Measurements from ENCODE around the gene DHDDS.
"Not testable (repeated sequence)": the region's sequence is repeated elsewhere in the genome, so short reads cannot be mapped to it uniquely, and the experiment has no call there.

DHDDS gene, protein sequence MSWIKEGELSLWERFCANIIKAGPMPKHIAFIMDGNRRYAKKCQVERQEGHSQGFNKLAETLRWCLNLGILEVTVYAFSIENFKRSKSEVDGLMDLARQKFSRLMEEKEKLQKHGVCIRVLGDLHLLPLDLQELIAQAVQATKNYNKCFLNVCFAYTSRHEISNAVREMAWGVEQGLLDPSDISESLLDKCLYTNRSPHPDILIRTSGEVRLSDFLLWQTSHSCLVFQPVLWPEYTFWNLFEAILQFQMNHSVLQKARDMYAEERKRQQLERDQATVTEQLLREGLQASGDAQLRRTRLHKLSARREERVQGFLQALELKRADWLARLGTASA

DNA sequence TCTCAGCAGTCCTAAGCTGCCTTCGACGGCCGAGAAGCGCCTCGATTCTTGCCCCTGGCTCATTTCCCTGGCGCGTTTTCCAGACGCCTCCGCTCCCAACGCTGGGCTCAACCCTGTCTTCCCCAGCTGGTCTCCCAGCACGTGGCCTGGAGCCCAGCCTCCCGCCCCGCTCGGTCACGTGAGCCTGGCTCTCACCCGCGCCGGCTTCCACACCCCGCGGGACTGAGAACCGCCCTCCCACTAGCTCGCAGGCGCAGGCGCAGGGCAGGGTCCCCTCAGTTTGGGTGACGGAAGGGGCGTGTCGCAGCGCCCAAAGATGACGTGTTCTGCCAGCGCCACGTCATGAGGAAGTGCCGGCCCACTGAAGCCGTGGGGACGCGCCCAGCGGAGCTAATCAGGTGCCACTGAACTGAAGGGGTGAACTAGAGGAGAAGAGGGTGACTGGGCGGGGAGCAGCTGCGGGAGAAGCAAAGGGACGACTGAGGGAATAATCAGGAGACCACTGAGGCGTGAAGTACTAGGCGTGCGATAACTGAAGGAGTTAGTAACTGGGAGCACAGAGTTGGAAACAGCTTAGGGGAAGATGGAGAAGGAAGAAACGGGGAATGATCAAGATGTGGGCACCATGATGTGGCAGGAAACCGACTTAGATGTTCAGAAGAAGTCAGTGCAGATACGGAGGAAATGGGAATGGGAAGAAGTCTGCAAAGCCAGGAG, at the start of gene DHDDS:
TSS of gene DHDDS (plus strand) at position 343 of the 717 bp plus-strand sequence. CDS start 625 bp downstream, outside the sequence.
- DNase-seq, result peak; percentile 95

DNA sequence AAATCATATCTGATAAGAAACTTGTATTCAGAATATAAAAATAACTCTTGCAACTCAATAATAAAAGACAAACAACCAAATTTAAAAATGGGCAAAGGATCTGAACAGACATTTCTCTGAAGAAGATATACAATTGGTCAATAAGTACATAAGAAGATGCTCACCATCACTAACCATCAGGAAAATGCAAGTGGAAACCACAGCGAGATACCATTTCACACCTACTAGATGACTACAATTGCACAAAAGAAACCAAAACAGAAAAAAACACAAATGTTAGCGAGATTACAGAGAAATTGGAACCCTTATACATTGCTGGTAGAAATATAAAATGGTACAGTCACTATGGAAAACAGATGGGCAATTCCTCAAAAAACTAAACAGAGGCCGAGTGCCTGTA, 48.0 kb upstream of the DHDDS start:
- DNase-seq, result no peak

DNA sequence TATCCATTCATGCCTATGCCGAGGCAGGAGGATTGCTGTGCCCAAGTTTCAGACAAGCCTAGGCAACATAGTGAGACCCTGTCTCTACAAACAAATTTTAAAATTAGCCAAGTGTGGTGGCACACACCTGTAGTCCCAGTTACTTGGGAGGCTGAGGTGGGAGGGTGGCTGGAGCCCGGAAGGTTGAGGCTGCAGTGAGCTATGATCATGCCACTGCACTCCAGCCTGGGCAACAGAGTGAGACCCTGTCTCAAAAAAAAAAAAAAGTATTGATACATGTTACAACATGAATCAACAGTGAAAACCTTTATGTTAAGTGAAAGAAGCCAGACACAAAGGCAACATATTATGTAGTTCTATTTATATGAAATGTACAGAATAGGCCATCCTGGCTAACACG, 47.1 kb upstream of the DHDDS start:
- DNase-seq, result not testable (repeated sequence)

DNA sequence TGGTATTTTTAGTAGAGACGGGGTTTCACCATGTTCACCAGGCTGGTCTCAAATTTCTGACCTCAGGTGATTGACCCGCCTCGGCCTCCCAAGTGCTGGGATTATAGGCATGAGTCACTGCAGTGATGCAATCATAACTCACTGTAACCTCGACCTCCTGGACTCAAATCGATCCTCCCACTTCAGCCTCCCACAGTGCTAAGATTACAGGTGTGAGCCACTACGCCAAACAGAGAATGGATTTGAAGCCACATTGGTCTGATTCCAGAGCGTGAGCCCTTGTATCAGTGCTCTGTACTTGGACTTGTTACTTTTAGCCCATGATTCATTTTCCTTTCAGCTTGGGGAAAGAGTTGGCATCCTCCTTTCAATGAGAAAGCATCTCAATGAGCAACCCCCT, 44.7 kb upstream of the DHDDS start:
- DNase-seq, result no peak

DNA sequence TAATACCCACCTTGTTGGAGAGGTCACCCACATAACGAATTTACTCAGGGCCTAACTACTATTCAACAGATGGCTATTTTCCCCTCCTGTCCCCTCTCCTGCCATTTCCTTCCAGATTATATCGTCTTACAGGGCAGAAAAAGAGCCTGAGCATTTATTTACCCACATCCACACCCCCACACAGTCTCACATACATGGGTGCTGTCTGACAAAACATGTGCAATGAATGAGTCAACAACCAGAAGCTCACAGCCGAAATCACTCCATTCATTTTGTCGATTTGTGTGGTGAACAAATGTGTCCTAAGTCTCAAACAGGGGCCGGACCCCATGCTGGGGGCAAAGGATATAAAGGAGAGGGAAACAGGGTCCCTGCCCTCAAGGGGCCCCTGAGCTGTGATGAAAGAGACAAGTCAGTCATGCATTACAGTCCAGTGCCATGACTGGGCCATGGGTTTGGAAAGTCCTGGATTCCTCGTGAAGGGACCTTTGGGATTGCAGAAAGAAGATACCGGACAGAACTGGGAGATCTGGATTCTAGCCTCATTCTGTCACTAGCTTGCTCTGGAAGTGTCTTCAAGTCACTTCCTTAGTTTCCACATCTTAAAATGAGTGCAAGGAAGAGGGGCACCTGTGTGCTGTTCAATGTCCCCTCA, 43.2 kb upstream of the DHDDS start:
- DNase-seq, result no peak

DNA sequence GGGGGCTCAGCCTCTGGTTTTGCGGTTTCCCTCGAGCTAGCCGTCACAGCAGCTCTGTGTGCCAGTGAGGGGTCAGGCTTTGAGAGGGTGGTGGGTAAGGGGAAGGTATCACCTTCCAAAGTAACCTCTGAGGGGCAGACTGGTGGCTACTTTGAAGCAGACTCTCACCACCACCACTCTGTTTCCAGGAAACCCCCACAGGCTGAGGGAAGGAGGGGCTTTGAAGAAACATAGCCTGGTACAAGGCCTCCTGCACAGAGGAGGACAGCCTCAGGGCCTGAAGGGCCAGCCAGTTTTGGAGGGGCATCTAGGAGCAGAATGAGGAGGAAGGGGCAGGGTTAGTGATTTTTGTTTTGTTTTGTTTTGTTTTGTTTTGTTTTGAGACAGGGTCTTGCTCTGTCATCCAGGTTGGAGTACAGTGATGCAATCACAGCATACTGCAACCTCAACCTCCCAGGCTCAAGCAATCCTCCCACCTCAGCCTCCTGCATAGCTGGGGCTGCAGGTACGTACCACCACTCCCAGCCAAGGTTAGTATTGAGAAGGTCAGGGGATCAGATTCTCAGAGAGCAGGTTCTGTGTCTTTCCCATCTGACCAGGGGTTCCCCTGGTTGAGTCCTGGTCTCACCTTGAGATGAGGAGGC, 42.4 kb upstream of the DHDDS start:
- DNase-seq, result no peak

DNA sequence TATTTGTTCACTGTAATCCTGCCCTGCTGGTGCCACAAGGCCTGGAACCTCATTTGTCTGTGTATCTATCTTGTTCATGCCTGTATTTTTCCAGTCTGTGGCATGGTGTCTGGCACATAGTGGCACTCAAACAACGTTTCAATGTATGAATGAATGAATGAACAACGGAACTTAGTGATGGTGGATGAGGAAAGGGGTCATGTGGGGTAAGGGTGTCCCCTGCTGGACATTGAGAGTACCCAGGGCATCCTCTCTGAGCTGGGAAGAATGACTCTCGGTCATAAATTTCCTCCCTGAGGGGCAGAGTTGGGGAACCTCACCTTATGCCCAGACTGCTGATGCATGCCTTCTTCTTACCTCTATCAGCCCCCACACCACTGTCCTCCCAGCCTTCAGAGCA, 40.7 kb upstream of the DHDDS start:
- peak; percentile 38 to 56 for DNase-seq

DNA sequence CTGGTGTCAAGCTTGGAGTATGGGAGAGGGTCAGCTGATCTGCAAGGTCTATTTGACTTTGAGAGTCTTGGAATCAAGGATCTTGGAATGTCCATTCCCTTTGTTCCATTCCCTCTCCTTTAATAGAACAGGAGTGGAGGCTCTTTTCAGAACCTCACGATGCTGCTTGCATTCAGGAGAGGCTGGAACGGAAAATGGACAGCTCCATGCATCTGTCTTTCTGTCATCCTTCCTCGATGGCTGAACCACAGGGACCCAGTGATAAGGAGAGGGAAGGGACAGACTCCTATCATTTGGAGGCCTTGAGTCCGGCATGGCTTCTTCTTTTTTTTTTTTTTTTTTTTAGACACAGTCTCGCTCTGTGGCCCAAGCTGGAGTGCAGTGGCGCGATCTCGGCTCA, 36.4 kb upstream of the DHDDS start:
- DNase-seq, result no peak

DNA sequence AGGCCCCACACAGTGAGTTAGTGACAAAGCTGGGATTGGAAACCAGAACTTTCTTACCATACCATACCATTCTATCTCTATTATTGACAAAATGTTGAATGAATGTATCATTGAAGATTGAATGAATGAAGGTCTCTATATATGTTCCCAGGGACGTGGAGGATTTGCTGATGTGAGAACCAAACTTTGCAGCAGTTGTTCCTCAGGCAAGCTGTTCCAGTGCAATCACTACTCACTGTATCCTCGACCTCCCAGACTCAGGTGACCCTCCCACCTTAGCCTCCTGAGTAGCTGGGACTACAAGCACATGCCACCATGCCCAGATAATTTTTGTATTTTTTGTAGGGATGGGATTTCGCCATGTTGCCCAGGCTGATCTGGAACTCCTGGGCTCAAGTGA, 33.1 kb upstream of the DHDDS start:
- DNase-seq, result no peak

DNA sequence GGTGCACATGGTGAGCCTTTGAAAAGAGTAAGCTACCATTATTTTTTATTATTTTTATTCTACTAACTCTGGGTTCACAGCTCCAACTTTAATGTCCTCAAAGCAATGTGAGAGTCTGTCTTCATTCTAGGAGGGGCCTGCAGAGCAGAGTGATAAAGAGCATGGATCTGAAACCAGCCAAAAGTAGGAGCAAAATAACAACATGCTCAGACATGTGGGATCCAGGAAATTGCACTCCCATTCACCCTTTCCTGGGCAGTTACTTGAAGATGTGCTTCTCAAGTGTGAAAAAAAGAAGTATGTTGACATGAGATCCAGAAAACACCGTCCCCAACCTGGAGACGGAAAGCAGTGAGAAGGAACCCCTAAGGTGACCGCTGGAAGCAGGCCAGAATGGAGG, 30.2 kb upstream of the DHDDS start:
- no peak for DNase-seq

DNA sequence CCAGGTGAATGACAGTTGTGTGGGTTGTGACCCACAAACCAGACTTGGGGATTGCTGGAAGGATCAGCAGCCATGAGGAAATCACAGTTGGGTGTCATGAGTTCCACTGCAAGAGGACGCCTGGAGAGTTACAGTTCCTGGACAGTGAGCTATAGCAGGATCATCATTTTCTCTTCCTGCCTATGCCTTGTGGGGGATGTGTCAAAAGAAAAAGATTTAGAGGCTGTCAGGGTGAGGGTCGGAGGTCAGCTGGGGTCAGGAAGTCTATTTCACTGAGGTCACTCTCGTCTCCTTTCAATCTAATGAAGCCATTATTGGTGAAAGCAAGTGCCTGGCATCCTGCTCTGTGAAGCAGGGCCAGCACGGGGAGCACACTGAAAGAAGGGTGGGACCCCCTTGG, 28.5 kb upstream of the DHDDS start:
- no peak for DNase-seq

DNA sequence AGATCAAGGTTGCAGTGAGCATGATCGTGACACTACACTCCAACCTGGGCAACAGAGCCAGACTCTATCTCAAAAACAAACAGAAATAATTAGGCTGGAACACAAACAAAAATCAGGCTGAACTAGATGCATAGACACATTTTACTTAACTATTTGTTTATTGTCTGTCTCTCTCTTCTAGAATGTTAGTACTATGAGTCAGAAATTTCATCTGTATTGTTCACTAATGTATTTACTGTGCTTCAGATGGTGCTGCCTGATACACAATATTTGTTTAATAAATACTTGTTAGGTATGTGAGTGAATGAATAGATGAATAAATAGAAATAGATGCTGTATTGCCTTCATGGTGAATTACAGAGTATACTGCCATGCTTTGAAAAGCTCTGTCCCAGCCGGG, 27.5 kb upstream of the DHDDS start:
- DNase-seq, result no peak

DNA sequence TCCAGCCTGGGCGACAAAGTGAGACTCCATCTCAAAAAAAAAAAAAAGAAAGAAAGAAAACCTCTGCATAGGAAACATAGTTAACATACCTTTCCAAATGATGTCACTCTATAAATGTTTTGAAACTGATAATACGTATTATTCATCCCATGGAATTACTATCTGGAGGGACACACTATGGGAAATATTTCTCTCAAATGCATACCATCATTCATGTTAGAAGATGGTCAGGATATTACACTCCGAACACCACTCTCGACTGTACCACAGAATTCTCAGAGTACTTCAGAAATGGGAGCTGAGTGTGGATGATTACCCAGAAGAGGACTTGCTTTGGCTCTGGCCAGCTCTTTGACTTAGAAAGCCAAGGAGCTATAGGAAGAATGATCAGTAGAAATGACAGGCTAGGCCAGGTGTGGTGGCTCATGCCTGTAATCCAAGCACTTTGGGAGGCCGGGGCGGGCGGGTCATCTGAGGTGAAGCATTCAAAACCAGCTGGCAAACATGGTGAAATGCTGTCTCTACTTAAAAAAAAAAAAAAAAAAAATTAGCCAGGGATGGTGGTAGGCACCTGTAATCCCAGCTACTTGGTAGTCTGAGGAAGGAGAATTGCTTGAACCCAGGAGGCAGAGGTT, 26.7 kb upstream of the DHDDS start:
- no peak for DNase-seq

DNA sequence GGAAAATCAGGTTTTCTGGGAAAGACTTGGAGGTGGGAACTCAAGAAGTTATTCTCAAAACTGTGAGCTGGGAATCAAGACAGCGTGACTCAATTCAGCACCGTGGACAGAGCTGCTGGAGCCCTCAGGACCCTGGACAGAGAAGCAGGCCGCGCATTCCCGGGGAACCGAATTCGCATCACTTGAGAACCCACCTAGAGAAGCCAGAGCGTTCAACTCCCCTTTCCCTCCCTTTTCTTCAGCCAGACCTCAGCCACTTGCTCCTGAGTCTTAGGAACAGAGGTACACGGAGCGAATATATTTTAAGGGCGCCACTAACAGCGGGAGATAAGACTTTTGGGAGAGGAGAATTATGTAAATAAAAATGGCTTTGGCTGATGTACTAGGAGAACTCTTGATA, 23.5 kb upstream of the DHDDS start:
- no peak for DNase-seq

DNA sequence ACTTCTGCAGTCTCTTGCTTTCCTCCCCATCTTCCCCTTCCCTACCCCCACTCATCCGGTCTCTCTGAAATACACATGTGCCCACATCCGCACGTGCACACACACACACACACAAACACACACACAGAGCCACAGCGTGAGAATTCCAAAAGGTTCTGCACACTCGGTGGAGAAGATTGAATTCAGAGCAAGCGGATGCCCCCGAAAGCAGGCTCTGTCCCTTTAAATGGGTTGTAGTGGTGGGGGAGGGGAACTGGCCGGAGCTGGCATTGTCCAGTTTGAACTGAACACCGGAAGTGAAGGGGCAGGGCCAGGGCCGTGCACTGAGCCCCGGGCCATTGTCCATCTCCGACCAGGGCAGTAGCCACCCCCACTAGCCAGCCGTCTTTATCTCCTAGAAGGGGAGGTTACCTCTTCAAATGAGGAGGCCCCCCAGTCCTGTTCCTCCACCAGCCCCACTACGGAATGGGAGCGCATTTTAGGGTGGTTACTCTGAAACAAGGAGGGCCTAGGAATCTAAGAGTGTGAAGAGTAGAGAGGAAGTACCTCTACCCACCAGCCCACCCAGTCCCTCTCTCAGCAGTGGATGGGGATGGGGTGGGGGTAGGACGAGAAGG, 22.8 kb upstream of the DHDDS start:
- DNase-seq, result peak in 1 of 2 experiments; percentile 12

DNA sequence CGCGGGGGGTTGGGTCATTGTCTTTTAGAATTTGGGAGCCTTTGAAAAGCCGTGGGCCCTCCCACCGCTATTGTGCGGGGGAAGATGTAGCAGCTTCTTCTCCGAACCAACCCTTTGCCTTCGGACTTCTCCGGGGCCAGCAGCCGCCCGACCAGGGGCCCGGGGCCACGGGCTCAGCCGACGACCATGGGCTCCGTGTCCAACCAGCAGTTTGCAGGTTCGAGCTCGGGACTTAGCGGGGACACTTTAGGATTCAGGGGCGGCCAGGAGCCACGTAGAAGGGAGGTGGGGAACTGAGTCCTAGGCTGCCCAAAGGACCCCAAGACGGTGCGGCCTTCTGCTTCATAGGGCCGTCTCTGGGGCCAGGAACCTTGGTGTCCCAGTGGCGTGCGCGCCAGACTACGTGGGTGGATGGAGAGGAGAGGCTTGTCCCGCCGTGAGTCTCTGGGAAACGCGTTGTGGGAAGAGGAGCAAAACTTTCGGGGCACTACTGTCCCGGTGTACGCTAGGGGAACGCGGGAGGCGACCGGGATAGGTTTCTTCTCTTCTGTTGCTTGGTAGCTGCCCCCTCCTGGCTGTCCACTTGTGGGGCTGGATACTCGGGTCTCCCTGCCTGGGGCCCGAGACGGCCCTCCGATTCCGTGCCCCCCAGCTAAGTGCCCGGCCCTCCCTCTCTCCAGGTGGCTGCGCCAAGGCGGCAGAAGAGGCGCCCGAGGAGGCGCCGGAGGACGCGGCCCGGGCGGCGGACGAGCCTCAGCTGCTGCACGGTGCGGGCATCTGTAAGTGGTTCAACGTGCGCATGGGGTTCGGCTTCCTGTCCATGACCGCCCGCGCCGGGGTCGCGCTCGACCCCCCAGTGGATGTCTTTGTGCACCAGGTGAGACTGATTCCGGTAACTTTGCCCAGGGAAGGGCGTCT, 21.2 kb upstream of the DHDDS start, which contains the start of gene LIN28A:
TSS of gene LIN28A (plus strand) at position 112 of the 918 bp plus-strand sequence. CDS start at position 187, 75 bp downstream.
- no peak for DNase-seq

DNA sequence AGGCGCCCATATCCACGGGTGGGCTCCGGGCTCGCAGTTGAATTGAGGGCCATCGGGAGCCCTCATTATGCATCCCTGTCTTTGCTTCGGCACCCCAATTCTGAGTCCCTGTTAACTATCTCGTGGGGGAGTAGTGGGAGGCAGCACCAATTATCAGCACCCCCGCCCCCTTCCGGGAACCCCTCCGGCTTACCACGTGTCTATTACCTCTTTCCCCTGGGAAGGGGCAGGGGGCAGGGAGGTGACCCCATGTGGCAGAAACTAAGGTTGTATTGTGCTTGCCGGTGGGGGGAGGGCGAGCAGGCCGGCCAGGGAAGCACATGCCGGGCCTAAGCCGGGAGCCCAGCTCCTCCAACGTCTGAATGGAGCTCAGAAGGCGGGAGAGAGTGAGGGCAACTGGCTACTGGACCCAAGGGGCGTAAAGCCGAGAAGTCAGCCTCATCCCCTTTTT, 20.5 kb upstream of the DHDDS start:
- no peak for DNase-seq

DNA sequence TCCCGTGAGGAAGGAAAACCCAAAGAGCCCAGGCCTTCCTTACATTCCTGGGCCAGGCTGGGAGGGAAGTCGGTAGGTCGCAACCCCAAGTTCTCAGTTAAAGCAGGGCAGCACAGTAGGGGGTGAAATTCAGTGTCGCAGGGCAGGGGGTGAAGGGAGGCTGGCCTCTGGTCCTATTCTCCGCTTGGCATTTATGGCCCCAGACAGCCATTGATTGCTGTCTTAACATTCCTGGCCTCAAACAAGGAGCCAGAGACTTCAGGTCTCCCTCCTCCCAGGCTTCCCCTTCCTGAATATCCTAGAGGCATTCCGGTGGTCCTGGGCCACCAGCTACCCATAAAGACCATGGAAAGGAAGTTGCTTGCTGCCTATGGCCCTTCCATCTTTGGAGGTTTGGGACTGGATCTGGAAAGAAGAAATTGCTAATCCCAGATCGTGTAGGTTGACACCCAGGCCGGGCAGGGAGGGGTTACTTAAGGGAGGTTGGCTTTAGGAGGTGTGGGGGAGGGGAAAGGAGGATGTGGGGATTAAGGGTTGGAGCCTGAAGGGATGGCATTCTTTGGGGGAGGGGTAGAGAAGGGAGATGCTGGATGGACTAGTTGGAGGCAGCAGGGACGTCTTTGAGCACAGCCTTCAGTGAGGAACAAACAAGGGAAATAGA, 19.8 kb upstream of the DHDDS start:
- DNase-seq, result no peak

DNA sequence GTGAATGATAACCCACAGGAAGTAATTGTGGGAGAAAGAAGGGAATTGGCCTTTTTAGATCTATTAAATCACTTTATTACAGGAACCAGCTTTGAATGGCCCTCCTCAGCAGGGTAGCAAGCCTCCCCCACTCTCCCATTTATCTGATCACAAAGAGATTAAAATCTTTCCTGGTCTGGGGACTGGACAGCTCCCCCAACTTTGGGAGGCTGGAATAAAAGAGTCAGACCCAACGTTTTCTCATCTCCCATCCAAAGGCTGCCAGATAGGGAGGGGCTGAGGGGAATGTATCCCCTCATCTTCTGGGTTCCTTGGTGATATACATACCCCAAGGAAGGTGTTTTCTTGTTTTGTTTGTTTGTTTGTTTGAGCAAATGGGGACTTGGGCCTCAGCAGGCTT, 19.1 kb upstream of the DHDDS start:
- DNase-seq, result no peak

DNA sequence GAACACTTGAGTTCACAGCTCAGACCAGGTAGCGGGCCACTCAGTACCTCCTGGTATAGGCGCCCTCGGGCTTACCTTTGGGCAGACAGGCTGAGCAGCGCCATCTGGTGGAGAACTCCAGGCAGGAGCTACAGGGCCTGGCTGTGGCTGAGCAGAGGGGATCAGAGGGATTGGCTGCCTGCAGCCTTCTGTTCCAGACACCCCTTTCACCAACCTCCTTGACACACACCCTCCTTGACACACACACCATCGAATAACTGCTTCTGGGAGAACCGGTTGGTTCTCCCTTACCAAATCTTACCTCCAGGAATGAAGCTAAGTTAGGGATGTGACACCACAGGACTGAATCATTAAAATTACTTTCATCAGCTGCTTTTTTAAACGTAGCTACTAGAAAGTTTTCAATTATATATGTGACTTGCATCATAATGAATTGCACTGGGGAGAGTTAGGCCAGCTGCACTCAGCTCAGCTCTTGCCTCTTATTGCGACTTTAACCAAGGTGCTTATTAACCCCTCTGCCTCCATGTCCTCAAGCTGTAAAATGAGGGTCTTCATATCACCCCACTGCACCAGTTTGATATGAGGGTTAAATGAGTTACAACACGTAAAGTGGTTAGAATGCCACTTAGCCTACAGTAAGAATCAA, 14.9 kb upstream of the DHDDS start:
- DNase-seq, result peak; percentile 47 to 73
